ENCODE results near the gene LMAN2. TPM values are rescaled to one million over a fixed set of nuclear protein-coding genes. Genes with fewer than 3 reads are reported as not detected.

LMAN2 gene
- total RNA-seq, 1 experiment from 2014 or later, result 106 TPM

DNA sequence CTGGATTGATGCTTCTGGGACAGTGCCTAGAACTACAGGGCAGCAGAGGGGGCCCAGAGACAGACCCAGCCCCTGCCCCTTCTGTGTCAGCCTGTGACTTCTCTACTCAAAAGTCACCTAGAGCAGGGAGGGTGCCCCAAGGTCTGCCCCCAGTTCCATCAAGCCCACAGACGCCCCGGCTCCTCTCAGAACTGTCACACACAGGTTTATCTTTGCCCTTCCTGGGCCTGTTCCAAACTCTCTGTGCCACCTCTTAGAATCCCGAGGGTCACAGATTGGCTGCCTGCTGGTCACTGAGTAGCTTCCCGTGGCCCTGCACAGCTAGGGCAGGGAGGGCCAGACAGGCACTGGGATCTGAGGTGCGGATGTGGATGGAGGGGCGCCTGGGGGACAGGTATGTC is 8.0 kb upstream of the LMAN2 start:
- Histone ChIP-seq H3K4me1 (ENCODE audit: insufficient read depth, low read length) (peaks cover 4% of the 10 kb centered on the region; the same call in 1 of the 2 replicates), H3K27ac (ENCODE audit: insufficient read length, low read depth, low read length) (no peak overlapping the region), H4K8ac (replicated peaks; ENCODE audit: insufficient read length, low read depth, low read length) (no peak overlapping the region), H3K23me2 (ENCODE audit: insufficient read length, low read depth, low read length, poor library complexity, severe bottlenecking) (peaks cover 4% of the 10 kb centered on the region), H3K56ac (ENCODE audit: insufficient read length, low read depth, low read length) (no peak overlapping the region), H3K18ac (ENCODE audit: insufficient read length, low read depth, low read length) (no peak overlapping the region), H2AFZ (ENCODE audit: low read length) (no peak overlapping the region), H3K9ac (ENCODE audit: extremely low read depth, insufficient read length, low read length) (no peak overlapping the region), H3K9me3 (ENCODE audit: control insufficient read depth, low read depth, low read length) (no peaks in the 10 kb centered on the region), H4K5ac (ENCODE audit: insufficient read length, low read depth, low read length) (no peak overlapping the region), H3T11ph (ENCODE audit: low read length) (no peak overlapping the region), H3K4me2 (ENCODE audit: insufficient read depth, insufficient read length, low read length) (no peak overlapping the region), H4K20me1 (ENCODE audit: control insufficient read depth, insufficient read depth, insufficient read length) (no peaks in the 10 kb centered on the region), H3K79me1 (ENCODE audit: insufficient read depth, low read depth, low read length, poor library complexity, severe bottlenecking) (no peaks in the 10 kb centered on the region), H2BK12ac (ENCODE audit: insufficient read length, low read depth, low read length) (no peak overlapping the region), H4K91ac (ENCODE audit: insufficient read length, low read depth, low read length) (no peak overlapping the region), H3K4ac (ENCODE audit: low read depth, low read length) (no peak overlapping the region), H2BK15ac (ENCODE audit: low read depth, low read length) (no peak overlapping the region), H2BK20ac (ENCODE audit: low read depth, low read length, poor library complexity, severe bottlenecking) (no peak overlapping the region), H2AK5ac (ENCODE audit: insufficient read length, low read length) (no peak overlapping the region), H3K79me2 (ENCODE audit: insufficient read depth, low read length) (no peaks in the 10 kb centered on the region), H3K27me3 (ENCODE audit: insufficient read depth, low read length) (no peaks in the 10 kb centered on the region), H2BK5ac (ENCODE audit: insufficient read length, low read length) (no peak overlapping the region), H3K23ac (ENCODE audit: insufficient read length, low read depth, low read length) (no peak overlapping the region), H2BK120ac (ENCODE audit: low read depth, low read length, poor library complexity, severe bottlenecking) (no peak overlapping the region), H3K14ac (ENCODE audit: insufficient read depth, low read length) (no peak overlapping the region)
- H3K9me3 Mint-ChIP-seq, result peaks cover 3 to 4% of the 10 kb centered on the region in 2 experiments; a peak in 4 of 5 replicates
- no peak overlapping the region; a peak in 1 of 7 replicates for H3K27ac Mint-ChIP-seq
- no peaks in the 10 kb centered on the region for H3K36me3 Mint-ChIP-seq (ENCODE audit: insufficient read depth in 1 of 3, low read depth in 3 of 3)
- WGBS (ENCODE audit: extremely low coverage, insufficient read length, low lambda C conversion rate), result no CpG with 5 or more reads among the region's 6 CpGs
- DNase-seq, result no peak
- H3K27me3 Mint-ChIP-seq (ENCODE audit: low read depth), result peaks cover 51% of the 10 kb centered on the region
- no peak overlapping the region for H3K4me3 Mint-ChIP-seq
- TF ChIP-seq, protein P1, sequence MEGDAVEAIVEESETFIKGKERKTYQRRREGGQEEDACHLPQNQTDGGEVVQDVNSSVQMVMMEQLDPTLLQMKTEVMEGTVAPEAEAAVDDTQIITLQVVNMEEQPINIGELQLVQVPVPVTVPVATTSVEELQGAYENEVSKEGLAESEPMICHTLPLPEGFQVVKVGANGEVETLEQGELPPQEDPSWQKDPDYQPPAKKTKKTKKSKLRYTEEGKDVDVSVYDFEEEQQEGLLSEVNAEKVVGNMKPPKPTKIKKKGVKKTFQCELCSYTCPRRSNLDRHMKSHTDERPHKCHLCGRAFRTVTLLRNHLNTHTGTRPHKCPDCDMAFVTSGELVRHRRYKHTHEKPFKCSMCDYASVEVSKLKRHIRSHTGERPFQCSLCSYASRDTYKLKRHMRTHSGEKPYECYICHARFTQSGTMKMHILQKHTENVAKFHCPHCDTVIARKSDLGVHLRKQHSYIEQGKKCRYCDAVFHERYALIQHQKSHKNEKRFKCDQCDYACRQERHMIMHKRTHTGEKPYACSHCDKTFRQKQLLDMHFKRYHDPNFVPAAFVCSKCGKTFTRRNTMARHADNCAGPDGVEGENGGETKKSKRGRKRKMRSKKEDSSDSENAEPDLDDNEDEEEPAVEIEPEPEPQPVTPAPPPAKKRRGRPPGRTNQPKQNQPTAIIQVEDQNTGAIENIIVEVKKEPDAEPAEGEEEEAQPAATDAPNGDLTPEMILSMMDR (conservative IDR thresholded peaks at IDR 0.05), result no peak
- peaks cover 11 to 23% of the 10 kb centered on the region in 2 experiments for H3K4me1 Mint-ChIP-seq
